GM13977 (cell line): ENCODE results near the gene GPD1.
A peak's percentile ranks its signal among the peaks of the same experiment; 100 is the strongest.
"Not testable (repeated sequence)": the region's sequence is repeated elsewhere in the genome, so short reads cannot be mapped to it uniquely, and the experiment has no call there.

Experiments
- DNase-seq: peaks from one replicate; pipeline ENCODE4 v3.0.0; 2012; ENCODE audit warnings: low spot score
- in situ Hi-C: fragments of 300-500 bp; cut with MboI; formaldehyde crosslinking; loops from one replicate; pipeline ENCODE4 v1.12.0; 2022; ENCODE audit warnings: low sequenced_read_pairs, low pct_unique_long_range_greater_than_20kb, mixed read lengths, inconsistent platforms; ENCODE audit not compliant: unreplicated experiment
- TF ChIP-seq, protein P1 (sequence below): IDR thresholded peaks from 2 replicates; pipeline ENCODE4 v1.5.1; 2012; ENCODE audit warnings: mild to moderate bottlenecking, control low read depth; ENCODE audit not compliant: insufficient read depth; ENCODE audit errors: extremely low read depth, missing control alignments

The GPD1 gene

DNA sequence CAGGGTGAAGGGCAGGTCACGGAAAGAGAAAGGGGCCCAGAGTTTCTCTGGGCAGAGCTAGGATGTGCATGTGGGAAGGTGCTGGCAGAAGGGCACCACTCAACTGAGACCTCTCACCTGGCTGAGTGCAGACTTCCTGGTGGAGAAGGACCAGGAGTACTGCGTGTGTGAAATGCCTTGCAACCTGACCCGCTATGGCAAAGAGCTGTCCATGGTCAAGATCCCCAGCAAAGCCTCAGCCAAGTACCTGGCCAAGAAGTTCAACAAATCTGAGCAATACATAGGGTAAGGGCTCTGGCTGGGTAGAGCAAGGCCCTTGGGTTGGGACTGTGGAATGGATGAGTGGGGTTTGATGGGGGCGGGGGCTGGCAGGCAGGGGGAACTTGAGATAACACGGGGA lies 24.0 kb upstream of the GPD1 start:
- DNase-seq = no peak
- in situ Hi-C loops = loop anchor here (10.0 kb wide), 1 partner anchor 85 kb away; the partner anchor contains the start of gene CERS5
- TF ChIP-seq, protein P1, sequence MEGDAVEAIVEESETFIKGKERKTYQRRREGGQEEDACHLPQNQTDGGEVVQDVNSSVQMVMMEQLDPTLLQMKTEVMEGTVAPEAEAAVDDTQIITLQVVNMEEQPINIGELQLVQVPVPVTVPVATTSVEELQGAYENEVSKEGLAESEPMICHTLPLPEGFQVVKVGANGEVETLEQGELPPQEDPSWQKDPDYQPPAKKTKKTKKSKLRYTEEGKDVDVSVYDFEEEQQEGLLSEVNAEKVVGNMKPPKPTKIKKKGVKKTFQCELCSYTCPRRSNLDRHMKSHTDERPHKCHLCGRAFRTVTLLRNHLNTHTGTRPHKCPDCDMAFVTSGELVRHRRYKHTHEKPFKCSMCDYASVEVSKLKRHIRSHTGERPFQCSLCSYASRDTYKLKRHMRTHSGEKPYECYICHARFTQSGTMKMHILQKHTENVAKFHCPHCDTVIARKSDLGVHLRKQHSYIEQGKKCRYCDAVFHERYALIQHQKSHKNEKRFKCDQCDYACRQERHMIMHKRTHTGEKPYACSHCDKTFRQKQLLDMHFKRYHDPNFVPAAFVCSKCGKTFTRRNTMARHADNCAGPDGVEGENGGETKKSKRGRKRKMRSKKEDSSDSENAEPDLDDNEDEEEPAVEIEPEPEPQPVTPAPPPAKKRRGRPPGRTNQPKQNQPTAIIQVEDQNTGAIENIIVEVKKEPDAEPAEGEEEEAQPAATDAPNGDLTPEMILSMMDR = no peak

DNA sequence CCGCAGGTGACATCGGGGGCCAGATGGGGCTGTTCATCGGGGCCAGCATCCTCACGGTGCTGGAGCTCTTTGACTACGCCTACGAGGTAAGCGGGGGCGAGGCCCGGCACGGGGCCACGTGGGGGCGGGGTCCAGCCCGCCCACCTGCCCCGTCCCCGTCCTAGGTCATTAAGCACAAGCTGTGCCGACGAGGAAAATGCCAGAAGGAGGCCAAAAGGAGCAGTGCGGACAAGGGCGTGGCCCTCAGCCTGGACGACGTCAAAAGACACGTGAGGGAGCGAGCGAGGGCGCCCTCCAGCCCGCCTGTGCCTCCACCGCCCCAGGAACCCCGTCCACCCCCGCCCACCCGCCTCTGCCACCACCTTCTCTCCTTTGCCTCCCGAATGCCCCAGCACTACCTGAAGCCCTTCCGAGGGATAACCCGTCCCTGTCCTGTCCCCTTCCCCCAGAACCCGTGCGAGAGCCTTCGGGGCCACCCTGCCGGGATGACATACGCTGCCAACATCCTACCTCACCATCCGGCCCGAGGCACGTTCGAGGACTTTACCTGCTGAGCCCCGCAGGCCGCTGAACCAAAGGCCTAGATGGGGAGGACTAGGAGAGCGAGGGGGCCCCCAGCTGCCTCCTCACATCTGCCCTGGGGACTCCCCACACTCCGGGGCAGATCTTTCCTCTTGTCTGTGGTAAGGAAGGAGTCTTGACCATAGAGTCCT lies 22.6 kb upstream of the GPD1 start:
- TF ChIP-seq, protein P1 = no peak
- no peak for DNase-seq
- in situ Hi-C loops = no loop called here

DNA sequence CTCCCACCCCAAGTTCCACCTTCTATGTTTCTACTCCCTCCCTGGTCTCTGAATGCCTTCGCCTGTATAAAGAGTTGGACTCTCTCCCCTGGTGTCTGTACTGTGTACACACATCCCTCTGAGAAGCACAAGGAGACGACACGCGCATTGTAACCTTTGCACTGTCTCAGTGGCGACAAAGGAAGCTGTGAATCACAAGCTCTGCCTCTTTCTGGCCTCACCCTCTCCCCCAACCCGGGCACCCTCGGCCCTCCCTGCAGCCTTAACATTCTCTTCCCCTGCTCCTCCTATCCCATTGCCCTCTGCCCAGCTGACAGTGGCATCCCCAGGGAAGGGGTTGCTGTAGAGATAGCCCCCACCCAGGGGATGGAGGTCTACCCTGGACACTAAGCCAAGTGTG lies 21.2 kb upstream of the GPD1 start:
- DNase-seq = no peak
- TF ChIP-seq, protein P1 = no peak
- in situ Hi-C loops = no loop called here

DNA sequence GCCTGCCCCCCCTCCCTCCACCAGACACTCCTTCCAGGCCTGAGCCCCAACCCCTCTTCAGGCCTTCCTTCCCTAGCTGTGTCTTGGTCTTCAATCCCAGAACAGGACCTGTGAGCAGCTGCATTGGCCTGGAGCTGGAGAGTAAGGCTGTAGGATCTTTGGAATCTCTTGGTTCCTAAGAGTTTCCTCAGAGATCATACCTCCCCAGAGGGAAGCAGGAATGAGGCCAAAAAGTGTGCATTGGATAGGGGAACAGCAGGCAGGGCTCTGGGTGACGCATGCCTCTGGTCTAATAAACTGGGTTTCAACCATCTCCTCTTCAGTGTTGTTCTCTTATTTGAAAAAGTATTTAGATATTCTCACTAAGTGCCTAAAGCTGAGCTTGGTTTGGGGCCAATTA lies 20.5 kb upstream of the GPD1 start:
- DNase-seq = no peak
- in situ Hi-C loops = no loop called here
- TF ChIP-seq, protein P1 = no peak

DNA sequence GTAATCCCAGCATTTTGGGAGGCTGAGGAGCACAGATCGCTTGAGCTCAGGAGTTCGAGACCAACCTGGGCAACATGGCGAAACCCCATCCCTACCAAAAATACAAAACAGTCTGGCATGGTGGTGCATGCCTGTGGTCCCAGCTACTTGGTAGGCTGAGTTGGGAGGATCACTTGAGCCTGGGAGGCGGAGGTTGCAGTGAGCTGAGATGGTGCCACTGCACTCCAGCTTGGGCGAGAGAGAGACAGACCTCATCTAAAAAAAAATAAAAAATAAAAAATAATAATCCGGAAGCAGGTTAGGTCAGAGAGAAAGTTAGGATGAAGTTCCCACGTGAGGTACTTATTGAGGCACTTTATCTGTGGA lies 19.4 kb upstream of the GPD1 start:
- in situ Hi-C loops, DNase-seq: not testable (repeated sequence)

DNA sequence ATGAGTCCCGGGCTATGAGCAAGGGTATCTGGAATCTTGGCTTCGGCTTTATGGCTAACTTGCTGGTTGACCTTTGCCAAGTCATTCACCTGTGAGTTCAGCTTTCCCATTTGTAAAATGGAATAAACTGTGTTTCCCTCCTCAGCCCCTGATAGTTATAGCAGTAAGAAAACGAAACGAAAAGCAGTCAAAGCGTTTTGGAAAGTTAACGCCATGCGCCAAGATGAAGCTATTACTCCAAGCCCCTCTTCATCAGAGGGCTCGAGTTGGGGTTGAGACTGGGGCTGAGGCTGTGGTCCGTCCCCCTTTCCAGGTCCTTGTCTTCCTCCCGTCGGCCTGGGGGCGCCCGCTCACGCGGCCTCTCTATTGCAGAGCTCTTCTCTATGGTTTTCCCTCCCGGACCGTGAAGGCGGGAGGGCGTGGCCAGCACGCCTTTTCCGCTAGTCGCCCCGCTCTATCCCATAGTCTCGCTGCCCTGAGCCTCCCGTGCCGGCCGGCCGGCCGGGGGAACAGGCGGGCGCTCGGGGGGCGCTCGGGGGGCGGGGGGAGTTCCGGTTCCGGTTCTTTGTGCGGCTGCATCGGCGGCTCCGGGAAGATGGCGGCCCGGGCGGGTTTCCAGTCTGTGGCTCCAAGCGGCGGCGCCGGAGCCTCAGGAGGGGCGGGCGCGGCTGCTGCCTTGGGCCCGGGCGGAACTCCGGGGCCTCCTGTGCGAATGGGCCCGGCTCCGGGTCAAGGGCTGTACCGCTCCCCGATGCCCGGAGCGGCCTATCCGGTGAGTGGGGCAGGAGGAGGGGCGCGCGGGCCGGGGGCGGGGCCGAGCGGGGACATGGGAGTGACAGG lies 18.8 kb upstream of the GPD1 start, which contains the start of gene SMARCD1:
SMARCD1 (plus strand) TSS at position 568 of the 840 bp plus-strand sequence; CDS start at position 596, 28 bp downstream.
- in situ Hi-C loops = no loop called here
- peak; percentile 94 for DNase-seq
- TF ChIP-seq, protein P1 = peak; percentile 76

DNA sequence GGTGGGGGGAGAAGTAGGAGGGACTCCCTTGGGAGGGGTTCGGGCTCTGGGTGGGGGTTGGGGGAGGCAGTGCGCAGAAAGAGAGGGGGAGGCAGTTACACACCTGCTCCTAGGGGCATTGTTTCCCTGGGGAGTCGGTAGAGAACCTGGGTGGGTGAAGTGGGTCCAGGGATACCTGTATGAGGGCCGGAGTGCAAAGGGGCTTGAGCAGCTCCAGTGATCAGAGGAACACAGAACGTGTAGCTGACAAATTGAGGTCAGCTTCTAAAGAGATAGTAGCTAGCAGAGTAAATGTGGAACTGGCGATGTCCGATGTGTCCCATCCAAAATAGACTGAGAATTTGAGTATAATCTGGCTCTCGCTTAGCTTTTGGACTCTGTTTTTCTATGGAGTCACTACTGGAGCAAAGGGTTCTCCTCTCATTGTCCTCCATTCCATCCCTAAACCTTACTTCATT lies 18.2 kb upstream of the GPD1 start:
- in situ Hi-C loops = no loop called here
- TF ChIP-seq, protein P1 = no peak
- no peak for DNase-seq
